Fibroblast of skin of scalp (primary cell): Measurements from ENCODE around the gene ZNF134.
A peak's percentile ranks its signal among the peaks of the same experiment; 100 is the strongest.

Source experiments
- DNase-seq: peaks from one replicate; pipeline ENCODE4 v3.0.0-alpha.2; 2013

ZNF134 gene

DNA sequence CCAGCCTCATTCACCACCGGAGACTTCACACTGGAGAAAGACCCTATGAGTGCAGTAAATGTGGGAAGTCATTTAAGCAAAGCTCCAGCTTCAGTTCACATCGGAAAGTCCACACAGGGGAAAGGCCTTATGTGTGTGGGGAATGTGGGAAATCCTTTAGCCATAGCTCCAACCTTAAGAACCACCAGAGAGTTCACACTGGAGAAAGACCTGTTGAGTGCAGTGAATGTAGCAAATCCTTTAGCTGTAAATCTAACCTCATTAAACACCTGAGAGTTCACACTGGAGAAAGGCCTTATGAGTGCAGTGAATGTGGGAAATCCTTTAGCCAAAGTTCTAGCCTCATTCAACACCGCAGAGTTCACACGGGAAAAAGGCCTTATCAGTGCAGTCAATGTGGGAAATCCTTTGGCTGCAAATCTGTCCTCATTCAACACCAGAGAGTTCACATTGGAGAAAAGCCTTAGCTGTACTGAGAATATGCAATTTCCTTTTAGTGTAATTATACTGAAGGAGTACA lies 27.7 kb downstream of the ZNF134 start:
- DNase-seq, result no peak

GRCh38 chr19:57642396-57643046 lies 28.5 kb downstream of the ZNF134 start:
- no peak for DNase-seq

- DNase-seq, result no peak
Measured at GRCh38 chr19:57643734-57644133, 29.7 kb downstream of the ZNF134 start.

DNA sequence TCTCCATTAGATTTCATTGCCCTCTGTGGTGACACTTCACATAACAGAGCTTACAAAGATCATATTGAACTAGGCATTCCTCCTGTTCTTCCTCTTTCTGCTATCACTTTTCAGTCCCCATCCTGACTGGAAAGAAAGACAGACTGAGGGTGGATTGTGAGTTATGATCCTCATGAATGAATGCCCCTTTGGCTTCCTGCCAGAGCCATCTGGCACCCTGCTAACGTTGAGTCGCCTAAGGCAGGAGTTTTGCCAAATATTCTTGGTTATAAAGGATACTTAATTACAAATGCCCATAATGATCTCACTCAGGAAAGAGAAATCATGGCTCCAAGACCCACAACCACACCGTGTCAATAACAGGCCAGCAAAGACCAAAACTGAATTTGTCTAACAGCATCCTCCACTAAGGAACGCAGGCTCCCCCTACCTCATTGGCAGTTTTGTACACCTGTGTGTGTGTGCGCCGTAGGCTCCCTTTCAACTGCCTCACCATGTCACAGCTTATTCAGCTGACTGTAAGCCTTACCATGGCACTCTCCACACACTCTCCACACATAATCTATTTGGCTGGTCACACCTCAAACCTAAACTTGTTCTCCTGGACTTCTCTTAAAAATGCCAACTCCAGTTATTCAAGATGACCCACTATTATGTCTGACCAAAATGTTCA lies 34.4 kb downstream of the ZNF134 start:
- DNase-seq, result no peak

GRCh38 chr19:57651654-57651996 lies 37.6 kb downstream of the ZNF134 start:
- no peak for DNase-seq

DNA sequence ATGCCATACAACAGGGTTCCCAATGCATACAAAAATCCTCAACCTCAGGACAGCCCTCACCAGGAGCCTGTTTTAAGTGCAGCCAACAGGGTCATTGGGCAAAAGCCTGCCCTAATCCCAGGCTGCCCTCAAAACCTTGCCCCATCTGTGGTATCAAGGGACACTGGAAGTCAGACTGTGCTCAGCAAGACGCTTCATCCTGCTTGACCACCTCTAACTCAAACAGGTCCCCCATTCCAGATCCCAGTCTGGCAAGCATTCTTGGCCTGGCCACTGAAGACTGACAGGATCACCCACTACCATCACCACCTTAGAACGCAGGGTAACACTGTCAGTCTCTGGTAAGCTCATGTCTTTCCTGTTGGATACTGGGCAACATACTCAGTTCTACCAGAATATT lies 39.6 kb downstream of the ZNF134 start:
- DNase-seq, result no peak

GRCh38 chr19:57655443-57655842 lies 41.4 kb downstream of the ZNF134 start:
- no peak for DNase-seq

DNA sequence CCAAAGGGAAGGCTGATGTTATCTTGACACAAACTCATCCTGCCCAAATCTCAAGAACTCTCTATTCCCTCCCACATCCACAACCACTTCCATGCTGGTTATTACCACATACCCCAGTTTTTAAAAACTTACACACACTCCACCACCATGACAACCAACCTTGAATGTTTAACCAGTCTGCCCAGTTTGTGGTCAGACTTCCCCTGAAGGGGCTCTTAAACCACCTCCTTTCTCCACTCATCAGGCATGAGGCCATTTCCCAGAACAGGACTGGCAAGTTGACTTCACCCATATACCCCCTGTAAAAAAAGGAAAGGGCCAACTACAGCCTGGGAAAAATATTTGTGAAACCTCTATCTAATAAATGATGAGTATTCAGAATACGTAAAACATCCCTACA lies 42.3 kb downstream of the ZNF134 start:
- DNase-seq, result no peak

DNA sequence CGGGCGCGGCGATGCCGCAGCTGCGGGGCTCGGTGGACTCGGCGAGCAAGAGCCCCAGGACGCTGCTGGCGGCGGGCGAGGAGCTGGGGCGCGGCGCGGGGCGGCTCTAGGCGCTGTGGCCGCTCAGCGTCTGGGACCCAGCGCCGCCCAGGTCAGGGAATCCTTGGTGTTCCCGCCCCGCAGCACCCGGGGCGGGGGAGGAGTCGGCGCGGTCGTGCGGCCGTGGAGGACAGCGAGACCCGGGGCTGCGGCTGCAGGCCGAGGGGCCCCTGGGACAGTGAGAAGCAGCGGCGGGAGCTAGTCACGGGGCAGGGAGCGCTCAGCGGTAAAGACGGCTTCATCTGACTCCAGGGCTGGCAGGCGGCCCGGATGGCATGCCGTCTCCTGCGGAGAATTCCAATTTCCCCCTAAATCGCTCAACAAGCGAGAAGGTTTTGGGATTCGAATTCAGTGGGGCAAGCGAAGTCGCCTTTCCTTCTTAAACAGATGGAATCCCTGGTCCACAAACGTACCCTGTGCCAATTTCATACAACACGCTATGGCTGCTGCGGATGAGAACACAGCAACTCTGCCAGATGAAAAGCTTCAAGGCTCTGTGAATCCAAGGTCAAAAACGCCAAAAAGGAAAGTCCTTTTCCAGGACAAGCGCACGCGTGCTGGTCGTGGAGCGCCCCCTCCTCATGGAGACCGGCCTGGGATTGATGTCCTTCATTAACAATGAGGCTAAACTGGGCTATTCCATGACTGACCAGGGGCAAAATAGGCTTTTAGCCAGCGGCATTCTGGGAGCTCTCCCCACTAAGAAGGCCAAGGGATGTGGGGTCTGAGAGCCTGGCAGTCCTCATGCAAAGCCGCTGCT lies 50.5 kb downstream of the ZNF134 start:
- peak; percentile 68 for DNase-seq

DNA sequence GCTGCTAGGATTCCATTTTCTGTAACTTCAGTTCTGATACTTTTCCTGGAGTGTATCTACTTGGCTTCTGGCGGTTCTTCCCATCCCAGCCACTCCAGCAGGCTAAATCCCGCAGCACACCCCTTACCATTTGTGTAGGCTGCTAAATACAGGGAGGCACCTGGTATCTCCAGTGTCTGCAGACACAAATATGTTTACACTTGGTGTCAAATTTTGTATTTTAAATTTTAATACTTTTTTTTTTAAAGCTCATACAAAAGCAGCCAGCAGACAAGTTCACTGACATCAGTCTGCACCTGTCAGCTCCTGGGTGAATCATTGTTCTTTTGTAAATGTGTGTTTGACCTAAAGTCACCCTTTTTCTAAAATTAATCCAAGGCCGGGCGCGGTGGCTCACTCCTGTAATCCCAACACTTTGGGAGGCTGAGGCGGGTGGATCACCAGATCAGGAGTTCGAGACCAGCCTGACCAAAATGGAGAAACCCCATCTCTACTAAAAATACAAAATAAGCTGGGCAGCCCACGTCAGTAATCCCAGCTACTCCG lies 51.3 kb downstream of the ZNF134 start:
- no peak for DNase-seq

DNA sequence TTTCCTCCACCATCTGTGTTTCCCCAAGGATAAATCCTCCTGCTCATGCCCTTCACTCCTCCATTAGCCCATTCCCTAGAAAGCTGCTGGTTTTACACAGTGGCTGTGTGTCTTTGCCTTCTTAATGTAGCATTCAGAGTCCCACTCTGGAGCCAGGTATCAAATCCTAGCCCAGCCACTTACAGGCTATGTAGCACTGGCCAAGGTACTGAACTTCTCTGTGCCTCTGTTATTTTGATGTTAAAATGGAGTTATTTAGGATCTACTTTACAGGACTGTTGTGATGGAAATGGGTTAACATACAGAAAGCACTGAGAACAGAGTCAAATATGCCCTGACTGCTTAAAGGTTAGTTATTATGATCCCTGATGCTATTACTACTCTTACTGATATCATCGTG lies 53.2 kb downstream of the ZNF134 start:
- no peak for DNase-seq

DNA sequence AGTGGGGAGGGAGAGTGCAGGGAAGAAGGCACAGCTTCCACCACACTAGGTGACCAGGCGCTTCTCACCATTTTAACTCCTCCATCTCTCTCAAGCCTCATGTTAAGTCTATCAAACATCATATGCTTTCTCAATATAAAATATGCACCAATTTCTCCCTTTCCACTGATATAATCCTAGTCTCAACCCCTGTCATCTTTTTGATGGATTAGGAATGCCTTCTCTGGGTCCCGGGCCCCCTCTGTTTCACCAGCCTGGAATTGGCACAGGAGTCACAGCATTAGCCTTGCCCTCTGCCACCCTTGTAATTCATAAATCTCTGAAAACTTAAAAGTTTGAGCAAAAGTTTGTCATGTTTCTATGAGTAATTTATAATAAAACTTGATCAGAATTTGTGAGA lies 54.6 kb downstream of the ZNF134 start, which contains the start of gene ZSCAN4:
Gene ZSCAN4, plus strand, starts transcription at position 301 of the 400 bp plus-strand sequence. CDS start 7,211 bp downstream, outside the sequence.
- no peak for DNase-seq

DNA sequence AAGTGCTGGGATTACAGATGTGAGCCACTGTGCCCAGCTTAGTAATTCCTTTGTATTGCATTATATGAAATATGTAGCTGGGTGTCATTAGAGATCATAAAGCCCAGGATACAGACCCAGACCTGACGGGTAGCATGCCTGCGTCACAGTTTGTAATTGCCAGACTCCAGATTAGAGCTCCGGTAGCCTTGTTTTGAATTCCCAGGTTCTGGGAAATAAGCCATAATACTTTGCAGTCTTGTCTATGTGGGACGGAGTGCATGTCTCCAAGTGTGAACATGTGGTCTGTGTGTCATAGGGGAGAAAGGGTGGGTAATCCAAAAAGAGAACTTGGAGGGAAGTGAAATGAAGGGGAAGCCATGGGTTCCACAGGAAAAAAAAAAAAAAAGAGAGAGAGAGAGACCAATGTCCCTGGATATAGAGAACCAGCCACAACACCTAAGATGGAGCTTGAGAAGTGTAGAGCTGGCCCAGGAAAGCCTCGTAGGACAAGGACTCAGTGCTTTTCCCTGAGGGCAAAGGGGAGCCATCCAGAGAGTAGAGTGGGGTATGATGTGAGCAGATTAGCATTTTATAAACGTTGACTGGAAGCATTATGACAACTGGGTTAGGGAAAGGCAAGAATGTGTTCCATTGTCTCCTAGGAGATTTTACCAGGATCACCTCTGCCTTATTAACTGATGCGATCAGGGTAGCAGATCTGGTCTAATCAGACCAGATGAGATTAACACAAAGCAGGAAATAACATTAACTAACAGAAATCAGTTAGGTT lies 57.3 kb downstream of the ZNF134 start:
- no peak for DNase-seq

- no peak for DNase-seq
Measured at GRCh38 chr19:57672466-57672865, 58.4 kb downstream of the ZNF134 start.
